ENCODE results near the gene FAM117B.
"Not testable (repeated sequence)": the region's sequence is repeated elsewhere in the genome, so short reads cannot be mapped to it uniquely, and the experiment has no call there.

Gene FAM117B

DNA sequence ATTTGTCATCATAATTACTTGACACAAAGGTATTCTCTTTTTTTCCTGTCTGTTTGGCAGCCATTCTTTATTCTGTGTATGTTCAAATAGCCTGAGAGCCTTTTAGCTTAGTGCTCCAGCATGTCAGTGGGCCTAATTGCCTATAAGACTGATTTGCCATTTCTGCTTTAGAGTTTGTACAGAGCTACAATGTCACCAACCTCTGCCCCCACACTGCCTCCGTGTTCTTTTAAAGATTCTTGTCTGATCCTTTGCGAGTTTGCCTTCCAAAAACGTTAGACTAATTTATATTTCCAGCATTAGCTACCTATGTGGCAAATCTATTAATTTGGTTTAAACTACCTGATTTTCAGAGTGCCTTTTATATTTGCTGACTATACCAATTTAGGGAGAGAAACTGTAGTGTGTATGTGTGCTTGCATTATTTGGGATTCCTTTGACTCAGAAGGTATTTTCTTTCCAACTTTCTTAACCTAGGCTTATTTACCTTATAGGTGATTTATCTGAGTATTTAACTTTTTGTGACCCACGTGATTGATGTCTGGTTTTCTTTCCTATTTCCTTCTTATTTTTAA, 70.8 kb downstream of the FAM117B start:
- DNase-seq, result no peak

DNA sequence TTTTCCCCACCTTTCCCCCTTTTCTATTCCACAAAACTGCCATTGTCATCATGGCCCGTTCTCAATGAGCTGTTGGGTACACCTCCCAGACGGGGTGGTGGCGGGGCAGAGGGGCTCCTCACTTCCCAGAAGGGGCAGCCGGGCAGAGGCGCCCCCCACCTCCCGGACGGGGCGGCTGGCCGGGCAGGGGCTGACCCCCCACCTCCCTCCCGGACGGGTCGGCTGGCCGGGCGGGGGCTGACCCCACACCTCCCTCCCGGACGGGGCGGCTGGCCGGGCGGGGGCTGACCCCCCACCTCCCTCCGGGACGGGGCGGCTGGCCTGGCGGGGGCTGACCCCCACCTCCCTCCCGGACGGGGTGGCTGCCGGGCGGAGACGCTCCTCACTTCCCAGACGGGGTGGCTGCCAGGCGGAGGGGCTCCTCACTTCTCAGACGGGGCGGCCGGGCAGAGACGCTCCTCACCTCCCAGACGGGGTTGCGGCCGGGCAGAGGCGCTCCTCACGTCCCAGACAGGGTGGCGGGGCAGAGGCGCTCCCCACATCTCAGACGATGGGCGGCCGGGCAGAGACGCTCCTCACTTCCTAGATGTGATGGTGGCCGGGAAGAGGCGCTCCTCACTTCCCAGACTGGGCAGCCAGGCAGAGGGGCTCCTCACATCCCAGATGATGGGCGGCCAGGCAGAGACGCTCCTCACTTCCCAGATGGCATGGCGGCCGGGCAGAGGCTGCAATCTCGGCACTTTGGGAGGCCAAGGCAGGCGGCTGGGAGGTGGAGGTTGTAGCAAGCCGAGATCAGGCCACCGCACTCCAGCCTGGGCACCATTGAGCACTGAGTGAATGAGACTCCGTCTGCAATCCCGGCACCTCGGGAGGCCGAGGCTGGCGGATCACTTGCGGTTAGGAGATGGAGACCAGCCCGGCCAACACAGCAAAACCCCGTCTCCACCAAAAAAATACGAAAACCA, 80.5 kb downstream of the FAM117B start:
- DNase-seq, result not testable (repeated sequence)

DNA sequence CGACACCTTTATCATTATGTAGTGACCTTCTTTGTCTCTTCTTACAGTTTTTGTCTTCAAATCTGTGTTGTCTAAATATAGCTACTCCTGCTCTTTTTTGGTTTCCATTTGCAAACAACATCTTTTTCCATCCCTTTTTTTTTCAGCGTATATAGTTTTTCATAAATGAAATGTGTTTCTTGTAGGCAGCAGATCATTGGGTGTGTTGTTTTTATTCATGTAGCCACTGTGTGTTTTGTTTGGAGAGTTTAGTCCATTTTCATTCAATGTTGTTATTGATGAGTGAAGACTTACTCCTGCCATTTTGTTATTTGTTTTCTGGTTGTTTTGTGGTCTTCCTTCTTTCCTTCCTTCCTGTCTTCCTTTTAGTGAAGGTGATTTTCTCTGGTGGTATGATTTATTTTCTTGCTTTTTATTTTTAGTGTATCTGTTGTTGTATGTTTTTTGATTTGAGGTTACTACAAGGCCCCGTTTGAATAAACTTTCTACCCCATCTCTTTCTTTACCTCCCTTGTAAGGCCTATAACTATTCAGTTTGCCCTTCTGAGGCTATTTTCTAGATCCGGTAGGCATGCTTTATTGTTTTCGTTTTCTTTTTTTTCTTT, 81.4 kb downstream of the FAM117B start:
- DNase-seq, result no peak

DNA sequence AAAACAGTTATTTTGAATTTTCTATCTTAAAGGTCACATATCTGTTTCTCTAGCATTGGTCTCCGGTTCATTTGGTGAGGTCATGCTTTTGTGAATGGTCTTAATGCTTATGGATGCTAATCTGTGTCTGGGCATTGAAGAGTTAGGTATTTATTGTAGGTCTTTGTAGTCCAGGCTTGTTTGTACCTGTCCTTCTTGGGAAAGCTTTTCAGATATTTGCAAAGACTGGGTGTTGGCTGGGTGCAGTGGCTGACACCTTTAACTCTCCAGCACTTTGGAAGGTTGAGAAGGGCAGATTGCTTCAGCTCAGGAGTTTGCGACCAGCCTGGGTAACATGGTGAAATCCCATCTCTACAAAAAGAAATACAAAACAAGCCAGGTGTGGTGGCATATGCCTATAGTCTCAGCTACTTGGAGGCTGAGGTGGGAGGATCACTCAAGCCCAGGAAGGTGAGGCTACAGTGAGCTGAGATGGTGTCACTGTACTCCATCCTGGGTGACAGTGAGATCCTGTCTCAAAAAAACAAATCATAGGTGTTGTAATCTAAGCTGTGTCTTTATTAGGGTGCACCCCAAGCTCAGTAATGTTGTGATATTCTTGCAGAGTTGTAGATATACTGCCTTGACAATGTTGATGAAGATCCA, 82.3 kb downstream of the FAM117B start:
- DNase-seq, result no peak

DNA sequence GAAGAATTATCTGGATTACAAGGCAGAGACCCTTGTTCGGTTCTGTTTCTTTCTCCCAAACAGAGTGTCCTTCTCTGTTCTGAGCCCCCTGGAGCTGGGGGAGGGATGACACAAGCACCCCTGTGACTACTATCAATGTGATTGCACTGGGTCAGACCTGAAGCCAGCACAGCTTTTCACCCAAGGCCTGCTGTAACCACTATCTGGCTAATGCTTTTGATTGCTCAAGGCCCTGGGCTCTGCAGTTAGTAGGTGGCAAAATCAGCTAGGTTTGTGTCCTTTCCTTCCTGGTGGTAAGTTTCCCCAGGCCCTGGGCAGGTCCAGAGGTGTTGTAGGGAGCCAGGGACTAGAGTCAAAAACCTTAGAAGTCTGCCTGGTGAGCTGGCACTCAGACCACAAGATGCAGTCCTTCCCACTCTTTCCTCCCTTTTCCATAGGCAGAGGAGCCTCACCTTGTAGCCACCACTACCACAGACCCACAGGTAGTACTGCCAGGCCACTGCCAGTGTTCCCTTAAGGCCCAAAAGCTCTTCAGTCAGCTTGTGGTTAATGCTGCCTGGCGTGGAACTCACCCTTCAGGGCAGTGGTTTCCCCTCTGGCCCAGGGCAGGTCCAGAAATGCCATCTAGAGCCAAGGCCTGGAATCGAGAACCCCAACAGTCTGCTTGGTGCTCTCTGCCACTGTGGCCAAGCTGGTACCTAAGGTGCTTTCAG, 83.0 kb downstream of the FAM117B start:
- no peak for DNase-seq

DNA sequence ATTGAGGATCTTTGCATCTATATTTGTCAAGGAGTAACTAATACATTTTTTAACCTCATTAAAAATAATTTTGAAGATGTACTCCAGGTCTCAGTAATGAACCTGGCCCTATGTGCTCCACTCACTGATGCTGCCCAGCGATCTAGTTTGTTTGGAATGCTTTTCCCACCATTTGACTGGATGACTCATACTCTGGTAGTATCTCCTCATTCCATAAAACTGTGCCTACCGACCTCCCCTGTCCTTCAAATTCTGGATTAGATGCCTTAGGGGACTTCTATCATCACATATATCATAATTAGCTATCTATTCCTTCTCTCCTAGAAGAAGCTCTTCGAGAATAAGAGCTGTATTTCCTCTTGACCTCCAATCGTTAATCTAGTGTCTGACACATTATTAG, 83.8 kb downstream of the FAM117B start:
- no peak for DNase-seq

DNA sequence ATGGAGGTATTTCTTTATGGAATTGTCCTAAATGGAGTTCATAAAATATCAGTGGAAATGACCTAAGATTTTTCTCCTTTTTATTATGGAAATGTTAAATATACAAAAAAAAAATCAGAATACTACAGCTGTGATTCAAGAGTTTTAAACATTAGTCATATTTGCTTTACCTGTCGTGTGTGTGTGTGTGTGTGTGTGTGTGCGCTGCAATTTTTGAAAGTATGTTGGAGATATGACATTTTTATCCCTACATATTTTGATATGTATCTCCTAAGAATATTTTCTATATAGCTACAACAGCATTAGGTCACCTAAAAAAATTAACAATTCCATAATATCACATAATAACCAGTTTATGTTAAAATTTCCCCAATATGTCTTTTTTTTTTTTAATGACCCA, 85.5 kb downstream of the FAM117B start:
- no peak for DNase-seq

DNA sequence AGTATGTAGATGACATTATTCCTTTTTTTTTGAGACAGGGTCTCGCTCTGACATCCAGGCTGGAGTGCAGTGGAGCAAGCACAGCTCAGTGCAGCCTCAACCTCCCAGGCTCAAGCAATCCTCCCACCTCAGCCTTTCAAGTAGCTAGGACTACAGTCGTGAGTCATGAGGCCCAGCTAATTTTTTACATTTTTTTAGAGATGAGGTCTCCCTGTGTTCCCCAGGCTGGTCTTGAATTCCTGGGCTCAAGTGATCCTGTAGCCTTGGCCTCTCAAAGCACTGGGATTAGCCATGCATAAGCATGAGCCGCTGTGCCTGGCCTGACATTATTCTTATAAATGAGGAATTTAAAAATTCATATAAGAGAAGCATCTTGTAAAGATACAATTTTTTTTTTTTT, 86.9 kb downstream of the FAM117B start:
- no peak for DNase-seq

DNA sequence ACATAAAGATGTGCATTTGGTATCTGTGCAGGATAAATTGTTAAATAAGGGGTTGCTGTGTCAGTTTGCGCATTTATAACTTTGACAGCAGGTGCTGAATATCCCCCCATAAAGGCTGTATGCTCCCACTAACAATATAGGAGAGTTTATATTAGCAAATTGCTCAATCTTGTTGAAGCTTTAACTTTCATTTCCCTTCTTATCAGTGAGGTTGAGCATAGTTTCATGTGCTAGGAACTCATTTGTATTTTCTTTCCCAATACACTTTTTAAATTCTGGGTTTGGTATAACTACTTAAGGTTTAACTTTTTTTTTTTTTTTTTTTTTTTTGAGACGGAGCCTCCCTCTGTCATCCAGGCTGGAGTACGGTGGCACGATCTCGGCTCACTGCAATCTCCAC, 89.0 kb downstream of the FAM117B start:
- no peak for DNase-seq

DNA sequence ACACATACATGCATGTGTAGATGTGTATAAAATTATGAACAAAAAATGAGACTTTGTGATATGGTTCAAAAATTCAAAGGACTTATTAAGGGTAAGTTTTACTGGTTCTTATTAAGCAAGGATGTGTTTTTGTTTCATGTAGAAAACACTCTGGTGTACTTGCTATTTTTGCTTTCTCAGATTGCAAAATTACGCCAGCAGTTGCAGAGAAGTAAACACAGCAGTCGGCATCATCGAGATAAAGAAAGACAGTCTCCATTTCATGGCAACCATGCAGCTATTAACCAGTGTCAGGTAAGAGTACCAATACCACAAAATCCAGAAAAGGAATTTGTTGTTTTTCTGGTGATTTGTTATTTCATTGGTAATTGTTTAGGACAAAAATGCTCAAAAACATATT, 91.3 kb downstream of the FAM117B start:
- no peak for DNase-seq

DNA sequence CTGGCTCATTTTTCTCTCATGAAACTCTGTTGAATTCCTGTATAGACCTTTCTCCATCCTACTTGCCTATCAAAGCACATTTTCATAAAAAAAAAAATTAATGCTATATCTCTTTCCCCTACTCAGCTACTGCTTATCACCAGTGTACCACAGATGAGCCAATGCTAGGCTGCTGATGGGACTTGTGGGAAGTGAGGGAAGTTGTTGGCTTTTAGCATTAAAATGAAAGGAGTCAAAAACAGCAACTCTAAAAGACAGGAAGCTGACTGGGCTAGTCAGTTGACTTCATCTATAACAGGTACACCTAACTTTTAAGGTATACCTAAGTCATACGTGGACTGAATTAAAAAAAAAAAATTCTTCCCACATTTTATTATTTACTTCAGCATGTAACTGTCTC, 102.1 kb downstream of the FAM117B start:
- no peak for DNase-seq

DNA sequence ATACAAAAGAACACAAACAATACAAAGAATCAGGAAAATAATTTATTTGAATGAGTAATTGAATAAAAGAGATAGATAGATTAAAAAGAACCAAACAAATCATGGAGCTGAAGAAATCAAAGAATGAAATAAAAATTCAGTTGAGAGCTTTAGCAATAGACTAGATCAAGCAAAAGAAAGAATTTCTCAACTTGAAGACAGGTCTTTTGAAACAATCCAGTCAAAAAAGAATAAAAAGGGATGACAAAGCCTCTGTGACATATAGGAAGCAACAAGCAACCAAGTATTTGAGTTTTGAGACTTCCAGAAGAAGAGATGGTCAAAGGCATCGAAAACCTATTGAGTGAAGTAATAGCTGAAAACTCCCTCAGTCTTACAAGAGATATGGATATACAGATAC, 108.8 kb downstream of the FAM117B start:
- DNase-seq, result no peak

DNA sequence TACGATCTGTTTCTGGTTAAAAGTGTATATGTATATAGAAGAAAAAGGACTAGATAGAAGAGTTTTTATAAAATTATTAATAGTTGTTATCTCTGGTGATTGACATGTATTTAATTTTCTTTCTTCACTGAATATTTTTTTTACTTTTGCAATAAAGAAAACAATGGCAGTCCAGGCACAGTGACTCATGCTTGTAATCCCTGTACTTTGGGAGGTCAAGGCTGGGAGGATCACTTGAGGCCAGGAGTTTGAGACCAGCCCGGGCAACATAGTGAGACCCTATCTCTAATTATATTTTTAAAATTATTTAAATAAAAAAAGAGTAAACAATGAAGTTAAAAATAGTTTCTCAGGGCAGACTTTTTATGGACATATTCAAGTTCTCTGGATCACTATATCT, 114.7 kb downstream of the FAM117B start:
- DNase-seq, result no peak

DNA sequence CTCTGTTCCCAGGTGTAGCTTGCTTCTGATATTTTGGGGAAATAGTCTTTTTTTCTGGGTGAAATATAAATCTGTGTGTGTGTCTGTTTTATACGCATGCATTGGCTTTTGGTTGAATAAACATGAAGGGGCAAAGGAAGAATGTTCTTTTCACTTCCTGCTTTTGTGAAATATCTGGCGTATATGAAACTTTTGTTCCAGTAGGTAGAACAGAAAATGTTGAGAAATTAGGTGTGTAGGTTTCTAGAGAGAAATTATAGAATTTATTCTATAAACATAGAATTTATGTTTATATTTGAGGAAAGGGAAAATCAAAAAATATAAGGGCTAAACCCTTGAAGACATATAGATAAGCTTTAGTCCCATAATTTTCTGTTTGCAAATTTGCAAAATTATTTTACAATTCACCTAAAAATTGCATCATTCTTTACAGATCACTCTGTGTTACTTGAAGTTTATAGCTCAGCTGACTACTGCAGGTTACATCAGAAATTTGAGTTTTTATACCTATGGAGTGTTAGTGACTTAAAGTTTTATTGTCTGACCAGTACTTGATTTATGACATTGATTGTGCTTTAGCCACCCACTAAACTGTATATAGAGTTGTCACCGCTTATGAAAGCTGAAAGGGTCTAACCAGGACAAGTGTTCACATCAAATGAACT, 116.1 kb downstream of the FAM117B start:
- no peak for DNase-seq

DNA sequence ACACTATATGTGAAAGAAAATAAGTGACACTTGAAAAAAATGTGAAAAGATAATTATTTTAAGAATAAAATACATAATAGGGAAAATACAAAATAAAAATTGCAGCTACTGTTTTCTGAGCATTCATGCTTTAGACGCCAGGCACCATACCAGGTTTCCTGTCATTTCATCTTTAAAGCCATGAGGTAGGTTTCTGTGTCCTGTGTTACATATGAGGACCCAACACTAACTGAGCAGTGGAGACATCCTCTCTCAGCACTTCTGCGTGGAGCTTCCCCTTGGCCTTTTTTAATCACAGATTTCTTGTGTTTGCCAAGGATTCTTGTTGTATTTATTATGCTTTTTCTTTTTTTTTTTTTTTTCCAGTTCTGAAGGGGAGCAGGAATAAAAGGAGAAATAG, 117.3 kb downstream of the FAM117B start:
- DNase-seq, result no peak

DNA sequence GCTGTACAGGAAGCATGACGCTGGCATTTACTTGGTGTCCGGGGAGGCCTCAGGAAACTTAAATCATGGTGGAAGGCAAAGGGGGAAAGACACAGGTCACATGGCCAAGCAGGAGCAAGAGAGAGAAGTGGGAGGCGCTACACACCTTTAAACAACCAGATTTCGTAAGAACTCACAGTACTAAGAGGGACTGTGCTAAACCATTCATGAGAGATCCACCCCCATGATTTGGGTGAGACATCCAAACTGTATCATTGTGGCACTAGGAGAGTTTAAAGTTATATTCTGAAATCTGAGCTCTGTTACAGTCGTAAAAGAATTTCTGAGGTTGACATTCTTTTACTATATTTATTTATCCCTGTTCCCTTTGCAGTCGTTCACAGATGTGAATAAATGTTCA, 120.2 kb downstream of the FAM117B start:
- no peak for DNase-seq

DNA sequence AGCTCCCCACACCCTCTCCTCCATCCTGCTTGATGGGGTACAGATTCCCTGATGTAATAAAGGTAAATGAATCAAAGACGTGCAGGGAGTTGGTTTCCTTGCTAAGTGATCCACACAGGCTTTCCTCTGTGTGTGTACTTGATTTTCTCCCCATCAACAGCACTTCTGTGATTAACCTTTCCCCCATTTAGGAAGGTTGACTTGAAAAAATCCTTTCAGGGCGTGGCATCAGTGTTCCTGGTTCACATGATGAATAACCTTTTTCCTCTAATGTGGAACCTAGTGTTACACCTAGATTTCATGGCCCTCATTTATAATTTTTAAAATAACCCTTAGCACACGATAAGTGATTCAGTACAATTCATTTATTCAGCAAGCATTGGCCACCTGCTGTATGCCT, 121.8 kb downstream of the FAM117B start:
- no peak for DNase-seq

DNA sequence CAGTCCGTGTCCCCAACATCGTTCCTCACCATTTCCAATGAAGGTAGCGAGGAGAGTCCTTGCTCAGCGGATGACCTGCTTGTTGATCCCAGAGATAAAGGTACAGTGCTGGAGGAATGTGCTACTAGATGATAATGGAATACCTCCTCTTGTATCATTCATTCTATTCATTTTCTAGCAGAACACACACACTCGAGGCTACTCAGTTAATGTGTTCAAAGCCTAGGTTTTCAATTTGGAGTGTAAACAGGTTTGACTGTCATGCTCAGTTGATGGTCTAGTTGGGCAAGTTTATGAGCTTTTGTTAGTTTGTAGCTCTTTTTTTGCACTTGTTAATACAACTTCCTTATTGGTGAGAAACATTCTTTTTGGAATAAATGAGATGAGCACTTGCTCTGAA, 122.6 kb downstream of the FAM117B start:
- no peak for DNase-seq

DNA sequence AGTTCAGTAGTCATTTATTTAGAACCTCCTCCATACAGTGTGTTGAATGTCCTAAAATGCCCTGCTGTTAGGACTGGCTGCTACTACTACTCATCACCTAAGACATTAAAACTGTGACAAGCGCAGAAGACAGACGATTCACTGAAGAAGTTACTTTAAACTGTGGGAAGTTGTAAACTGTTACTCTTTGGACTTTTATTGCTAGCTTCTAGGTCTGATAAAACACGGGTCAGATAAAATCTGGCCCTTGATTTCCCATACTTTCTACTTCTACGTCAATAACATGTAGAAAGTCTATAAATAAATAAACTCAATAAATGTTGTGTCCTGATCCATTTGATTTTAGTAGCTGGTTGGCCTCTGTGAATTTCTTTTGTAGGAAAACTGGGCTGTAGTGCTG, 123.4 kb downstream of the FAM117B start:
- no peak for DNase-seq

DNA sequence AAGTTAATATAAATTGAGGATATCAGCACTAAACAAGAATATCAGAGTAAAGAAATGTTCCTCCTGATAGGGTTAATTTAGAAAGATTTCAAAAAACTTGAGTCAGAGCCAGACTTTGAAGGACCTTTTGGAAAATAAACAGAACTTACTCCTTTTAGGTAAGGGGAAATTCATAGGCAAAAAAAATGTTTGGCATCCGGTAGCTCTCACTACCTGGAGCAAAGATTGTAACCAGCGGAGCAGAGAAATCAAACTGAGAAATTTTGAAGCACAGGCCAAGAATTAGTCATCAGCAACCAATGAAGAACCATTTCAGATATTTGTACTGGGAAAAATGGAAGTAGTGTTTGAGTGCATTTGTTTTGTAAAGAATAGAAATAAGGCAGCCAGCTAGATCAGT, 123.8 kb downstream of the FAM117B start:
- DNase-seq, result no peak

DNA sequence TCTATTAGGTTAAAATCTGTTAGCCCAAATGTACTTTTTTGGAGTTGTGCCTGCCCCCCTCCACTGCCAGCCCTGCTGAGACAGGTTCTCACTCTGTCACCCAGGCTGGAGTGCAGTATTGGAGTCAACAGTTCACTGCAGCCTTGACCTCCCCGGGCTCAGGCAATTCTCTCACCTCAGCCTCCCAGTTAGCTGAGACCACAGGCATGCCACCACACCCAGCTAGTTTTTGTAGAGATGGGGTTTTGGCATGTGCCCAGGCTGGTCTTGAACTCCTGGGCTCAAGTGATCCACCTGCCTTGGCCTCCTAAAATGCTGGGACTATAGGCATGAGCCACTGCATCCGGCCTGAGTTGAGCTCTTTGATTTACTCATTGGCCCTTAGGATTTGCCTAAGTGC, 126.1 kb downstream of the FAM117B start:
- no peak for DNase-seq

DNA sequence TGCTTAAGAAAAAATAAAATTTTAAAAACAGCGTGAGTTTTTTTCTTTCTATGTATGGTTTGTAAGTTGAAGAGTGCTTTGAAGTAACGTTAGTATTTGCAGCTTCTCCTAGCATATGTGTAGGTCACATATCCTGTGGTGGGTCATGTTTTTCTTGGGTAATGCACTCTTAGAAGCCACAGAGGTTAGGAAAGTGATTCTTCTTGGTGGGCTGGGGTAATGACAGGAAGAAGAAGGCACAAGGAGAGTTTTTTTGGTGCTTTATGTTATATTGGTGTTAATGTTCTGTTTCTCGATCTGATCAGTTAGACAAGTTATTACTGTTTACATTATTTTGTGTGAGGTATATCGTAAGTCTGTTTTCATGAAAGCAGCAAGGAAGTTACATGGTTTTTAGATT, 127.8 kb downstream of the FAM117B start:
- DNase-seq, result no peak

DNA sequence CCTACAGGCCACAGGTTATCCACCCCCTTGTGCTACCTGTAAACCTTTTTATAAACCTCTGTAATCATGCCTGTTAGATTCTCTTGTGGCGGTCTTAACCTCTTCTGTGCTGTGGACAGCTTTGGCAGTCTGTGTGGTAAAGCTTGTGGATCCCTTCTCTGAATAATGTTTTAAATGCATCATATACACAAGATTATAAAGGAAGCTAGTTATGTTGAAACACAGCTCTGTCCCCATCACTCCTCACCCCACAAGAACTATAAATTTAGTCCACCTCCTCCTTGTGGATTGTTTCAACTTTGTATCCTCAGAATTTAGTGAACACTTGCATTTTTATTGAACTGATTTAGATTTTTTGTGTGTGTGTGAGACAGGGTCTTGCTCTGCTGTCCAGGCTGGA, 129.1 kb downstream of the FAM117B start:
- no peak for DNase-seq

All from CD4-positive, alpha-beta T cell treated with Interleukin-15 for 1 hour (primary cell).